Stimulated activated CD8-positive, alpha-beta memory T cell treated with anti-CD3 and anti-CD28 coated beads, Interleukin-7, amount 100 ng/mL, for 1 hour (primary cell): ENCODE measurements around the gene XK.
"Not testable (repeated sequence)": the region's sequence is repeated elsewhere in the genome, so short reads cannot be mapped to it uniquely, and the experiment has no call there.

Experiments
- DNase-seq, 2 donors: peaks; one replicate each; pipeline ENCODE4 v3.0.0-alpha.2; 2020; ENCODE audit warnings: low read depth in 2 of 2

The XK gene, protein sequence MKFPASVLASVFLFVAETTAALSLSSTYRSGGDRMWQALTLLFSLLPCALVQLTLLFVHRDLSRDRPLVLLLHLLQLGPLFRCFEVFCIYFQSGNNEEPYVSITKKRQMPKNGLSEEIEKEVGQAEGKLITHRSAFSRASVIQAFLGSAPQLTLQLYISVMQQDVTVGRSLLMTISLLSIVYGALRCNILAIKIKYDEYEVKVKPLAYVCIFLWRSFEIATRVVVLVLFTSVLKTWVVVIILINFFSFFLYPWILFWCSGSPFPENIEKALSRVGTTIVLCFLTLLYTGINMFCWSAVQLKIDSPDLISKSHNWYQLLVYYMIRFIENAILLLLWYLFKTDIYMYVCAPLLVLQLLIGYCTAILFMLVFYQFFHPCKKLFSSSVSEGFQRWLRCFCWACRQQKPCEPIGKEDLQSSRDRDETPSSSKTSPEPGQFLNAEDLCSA

DNA sequence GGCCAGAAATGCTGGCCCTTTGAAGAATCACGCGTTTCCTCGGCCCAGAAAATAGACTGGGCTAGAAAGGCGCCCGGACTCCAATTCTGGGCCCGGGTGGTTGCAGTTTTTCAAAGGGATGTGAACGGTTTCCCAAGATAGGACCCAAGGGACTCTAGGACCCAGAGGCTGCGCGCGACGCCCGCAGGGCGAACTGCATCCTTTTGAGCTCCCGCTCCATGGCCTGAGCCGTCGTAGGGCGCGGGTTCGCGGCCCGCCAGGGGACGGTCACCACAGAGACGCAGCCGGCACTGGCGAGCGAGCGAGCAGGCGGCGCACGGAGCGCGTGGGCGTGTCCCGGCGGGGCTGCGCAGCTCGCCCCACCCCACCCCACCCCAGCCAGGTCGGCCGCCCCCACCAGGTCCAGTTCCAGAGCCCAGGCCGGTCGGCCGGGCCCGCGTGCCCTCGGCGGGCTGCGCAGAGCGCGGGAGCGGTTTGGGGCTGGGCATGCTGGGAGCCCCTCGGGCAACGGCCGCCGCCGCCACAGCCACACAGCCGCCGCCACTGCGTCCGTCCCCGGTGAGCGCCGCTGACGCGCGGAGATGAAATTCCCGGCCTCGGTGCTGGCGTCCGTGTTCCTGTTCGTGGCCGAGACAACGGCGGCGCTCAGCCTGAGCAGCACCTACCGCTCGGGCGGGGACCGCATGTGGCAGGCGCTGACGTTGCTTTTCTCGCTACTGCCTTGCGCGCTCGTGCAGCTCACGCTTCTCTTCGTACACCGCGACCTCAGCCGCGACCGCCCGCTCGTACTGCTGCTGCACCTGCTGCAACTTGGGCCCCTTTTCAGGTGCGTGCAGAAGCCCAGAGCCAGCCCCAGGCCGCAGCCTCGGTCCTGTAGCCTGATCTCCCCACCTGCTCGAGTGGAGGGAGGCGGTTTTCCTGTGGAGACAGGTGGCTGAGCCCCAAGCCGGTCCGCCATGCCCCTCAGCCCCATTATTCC lies at the start of gene XK:
XK (plus strand) TSS at position 411 of the 979 bp plus-strand sequence; CDS start at position 582, 171 bp downstream.
- DNase-seq: no peak

DNA sequence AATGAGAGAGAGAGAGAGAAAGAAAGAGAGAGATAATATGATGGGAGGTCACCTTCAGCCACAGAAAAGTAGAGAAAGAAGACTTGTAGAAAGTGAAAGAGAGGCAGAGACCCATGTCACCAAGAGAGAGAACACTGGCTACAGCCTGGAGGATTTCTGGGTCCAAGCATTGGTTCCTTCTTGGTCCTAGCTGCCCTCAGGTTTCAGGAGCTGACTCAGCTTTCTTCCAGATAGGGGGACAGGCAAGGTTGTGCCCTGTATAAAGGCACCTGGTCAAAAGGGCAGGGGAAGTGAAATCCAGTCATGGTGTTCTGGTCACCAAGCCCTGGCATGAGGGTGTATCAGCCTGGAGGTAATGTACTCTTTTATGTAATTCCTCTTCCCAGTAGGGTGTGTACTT lies 47.5 kb upstream of the XK start:
- DNase-seq: no peak

- DNase-seq: no peak
Observed at GRCh38 chrX:37640142-37640541, 45.4 kb upstream of the XK start.

DNA sequence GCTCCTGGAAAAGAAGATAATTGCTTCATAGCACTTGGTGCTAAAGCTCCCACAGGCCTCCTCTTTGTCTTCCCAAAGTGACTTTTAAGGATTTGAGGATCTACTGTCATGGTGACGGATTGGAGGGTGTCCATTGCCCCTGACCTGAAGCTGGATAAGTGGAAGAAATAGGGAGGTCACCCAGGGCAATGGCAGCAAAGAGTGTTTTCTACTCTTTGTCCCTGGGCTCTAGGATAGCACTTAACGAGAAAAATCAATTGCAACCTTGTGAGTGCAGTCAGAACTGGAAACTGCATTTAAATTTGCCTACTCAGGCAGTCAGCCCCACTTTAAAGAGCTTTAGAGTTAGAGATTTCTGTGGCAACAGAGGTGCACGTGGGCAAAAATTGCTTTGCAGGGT lies 43.7 kb upstream of the XK start:
- DNase-seq: no peak

DNA sequence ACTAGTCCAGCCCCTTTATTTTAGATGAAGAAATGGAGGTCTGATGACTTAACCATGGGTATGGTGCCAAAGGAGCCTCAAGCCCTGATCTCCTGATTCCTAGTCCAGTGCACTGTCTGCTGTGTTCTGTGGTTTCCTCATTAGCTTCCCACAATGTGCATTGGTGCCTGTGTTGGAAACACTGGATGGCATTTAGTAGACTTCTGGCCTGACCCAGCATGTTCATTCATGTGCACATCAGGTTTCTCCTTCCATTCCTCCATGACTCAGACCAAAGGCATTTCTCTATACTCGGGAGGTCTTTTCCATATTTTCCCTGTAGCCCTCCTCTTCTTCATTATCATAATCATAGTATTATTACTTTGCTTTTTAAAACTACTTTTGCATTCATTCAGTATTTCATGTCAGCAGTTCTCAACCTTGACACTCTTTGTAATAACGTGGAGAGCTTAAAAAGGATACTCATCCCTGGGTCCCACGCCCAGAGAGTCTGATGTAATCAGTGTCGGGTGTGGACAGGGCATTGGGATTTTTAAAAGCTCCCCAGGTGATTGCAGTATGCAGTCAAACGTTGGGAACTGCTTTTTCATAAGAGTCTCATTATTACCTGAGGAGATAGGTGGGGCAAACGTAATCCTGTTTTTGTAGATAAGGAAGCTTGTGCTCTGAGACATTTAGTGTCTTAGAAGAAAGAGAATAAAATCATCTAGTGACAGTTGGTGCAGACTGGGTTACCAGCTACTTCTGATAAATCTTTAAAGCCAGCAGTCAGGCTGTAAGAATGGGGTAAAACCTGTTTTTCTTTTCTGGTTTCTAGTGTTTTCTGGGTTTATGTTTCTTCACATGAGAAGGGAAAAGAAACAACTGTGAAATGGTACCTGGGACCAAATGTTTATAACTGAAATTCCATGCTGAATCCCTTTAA lies 40.9 kb upstream of the XK start:
- DNase-seq: no peak

GRCh38 chrX:37646254-37646653 lies 39.3 kb upstream of the XK start:
- no peak for DNase-seq

DNA sequence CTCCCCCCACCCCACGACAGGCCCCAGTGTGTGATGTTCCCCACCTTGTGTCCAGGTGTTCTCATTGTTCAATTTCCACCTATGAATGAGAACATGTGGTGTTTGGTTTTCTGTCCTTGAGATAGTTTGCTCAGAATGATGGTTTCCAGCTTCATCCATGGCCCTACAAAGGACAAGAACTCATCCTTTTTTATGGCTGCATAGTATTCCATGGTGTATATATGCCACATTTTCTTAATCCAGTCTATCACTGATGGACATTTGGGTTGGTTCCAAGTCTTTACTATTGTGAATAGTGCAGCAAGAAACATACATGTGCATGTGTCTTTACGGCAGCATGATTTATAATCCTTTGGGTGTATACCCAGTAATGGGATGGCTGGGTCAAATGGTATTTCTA lies 34.7 kb upstream of the XK start:
- DNase-seq: not testable (repeated sequence)

- no peak for DNase-seq
Observed at GRCh38 chrX:37651921-37652452, 33.6 kb upstream of the XK start.

DNA sequence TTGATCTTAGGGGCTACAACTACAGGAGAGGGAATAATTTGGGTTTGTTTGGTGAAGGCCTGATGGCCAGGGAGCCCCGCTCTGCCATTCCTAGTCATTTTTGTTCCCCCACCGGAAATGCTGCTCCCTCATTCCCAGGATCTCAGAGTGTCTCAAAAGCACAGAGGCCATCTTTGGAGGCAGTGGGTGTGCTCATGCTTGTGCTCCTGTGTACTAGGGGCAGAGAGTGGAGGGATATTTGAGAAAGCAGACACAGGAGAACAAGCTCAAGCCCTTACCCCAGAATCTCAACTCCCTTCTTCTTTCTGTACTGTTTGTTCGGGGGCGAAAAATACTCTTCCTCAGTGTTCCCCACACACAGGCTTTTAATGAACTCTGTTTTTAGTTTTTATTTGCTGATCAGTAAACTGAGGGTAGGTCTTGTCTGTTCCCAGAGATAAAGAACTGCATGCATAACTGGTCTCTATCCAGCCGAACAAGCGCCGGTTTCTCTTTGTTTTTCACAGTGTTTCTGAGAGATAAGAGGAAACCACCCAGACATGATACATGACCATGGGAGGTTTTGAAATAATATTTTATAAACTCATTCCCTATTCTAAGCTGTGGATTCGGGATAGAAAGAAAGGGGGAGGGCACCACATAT lies 32.9 kb upstream of the XK start:
- no peak for DNase-seq

DNA sequence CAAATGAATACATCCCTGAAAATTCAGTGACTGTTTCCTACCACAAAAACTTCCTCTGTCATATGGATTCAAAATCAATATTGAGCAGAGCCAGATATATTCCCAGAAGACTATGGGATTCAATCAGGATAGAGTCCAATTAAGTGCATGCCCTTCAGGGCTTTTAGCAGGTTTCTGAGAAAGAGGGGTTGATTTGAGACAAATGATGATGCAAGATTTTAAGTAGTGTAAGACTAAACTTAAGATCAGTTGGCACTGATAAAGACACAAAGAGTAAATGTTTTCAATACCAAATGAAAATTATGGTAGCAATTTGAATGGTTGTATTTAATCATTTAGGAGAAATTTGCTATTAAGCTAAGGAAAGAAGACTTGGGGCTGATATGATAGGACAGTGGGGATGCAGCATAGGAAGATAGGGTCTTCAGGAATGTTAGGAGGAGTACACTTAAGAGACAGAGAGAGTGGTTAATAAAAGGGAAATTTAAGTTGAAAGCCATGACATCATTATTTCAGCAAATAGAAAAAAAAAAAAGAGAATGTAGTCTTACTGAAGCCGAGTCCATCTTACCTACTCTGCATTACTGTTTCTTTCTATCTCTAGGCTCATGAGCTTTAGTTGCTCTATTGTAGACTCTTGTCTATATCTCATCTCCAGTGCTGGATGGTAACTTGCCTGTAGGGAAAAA lies 32.0 kb upstream of the XK start:
- DNase-seq: no peak

DNA sequence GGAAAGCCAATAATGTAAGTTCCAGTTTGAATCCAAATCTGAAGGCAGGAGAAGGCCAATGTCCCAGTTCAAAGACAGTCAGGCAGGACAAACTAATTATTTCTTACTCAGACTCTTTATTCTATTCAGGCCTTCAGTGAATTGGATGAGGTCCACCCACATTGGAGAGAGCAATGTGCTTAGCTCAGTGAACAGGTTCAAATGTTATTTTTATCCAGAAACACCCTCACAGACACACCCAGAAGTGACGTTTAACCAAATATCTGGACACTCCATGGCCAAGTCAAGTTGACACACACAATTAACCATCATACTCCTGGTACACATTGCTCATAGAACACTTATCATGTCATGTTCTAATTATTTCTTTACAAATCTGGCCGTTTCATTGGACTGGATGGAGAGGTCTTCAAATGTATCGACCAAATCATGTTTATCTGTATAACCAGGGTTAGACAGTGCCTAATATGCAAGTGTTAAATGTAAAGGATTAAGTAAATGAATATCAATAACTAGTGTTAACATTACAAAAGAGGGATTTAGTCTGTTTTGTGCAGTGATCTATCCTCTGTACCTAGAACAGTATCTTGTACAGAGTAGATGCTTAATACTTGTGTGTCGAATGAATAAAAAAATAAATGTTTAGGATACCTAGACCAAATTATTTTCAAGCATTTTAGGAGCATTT lies 27.1 kb upstream of the XK start:
- no peak for DNase-seq

GRCh38 chrX:37659047-37659446 lies 26.5 kb upstream of the XK start:
- no peak for DNase-seq

DNA sequence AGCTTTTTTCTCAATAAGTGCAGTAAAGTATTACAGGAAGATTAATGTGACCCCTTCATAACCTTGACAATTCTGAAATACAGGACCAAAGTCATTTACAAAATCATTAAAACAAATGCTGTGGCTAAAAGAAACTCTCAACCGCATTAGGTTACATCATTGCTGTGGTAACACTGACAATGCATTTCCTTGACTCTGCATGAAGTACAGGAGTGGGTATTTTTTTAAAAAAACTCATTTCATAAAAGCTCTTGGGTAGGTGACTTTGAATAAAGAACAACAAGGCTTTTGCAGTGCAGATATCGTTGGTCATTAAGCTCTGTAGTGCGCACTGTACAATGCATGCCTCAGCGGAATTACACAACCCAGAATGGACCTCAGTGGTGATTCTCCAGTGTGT lies 23.4 kb upstream of the XK start:
- no peak for DNase-seq

DNA sequence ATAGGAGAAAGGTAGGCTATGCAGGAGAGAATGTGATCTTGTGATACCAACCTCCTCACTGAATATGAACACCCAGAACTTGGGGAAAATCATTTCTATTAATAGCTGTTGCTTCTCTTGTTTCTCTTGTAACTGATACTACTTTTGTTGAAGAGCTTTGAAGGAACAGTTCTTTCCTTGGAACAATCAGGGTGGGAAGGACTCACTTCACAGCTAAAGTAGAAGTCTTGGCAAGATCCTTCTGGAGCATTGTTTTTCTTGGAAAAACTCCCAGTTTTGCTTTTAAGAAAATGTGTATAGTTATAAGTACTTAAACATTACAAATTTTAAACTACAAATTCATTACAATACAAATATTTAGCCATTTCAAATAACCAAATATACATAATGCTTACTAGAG lies 19.1 kb upstream of the XK start:
- no peak for DNase-seq

DNA sequence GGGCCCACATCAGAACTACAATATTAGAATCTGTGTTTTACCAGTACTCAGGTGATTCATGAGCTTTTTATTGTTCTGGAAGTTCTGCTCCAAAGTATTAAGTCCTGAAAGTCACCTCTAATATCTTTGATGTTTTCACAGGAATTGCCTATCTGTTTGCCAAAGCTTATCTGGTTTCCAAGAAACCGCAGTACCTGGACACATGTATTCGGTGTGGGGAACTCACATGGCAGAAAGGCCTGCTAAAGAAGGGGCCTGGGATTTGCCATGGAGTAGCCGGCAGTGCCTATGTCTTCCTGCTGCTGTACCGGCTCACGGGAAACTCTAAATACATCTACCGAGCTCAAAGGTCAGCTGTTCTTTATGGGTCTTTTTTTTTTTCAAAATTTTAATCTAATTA lies 18.4 kb upstream of the XK start:
- DNase-seq: no peak

DNA sequence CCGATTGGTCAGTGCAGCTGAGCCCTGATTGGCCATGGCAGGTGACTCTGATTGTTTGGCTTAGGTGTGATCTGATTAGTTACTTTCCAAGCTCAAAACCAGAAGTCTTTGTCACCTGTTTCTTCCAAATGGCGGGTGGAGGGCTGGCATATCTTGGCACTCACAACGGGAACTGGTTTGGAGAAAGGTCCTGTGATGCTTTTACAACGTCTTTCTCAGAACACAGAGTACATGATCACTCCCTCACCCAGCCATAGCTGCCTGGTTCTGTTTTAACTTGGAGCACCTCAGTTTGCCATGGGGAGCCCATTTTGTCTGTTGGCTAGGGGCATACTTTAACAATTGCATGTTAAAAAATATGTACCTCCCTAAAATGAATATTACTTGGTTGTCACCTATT lies 13.0 kb upstream of the XK start:
- DNase-seq: no peak

DNA sequence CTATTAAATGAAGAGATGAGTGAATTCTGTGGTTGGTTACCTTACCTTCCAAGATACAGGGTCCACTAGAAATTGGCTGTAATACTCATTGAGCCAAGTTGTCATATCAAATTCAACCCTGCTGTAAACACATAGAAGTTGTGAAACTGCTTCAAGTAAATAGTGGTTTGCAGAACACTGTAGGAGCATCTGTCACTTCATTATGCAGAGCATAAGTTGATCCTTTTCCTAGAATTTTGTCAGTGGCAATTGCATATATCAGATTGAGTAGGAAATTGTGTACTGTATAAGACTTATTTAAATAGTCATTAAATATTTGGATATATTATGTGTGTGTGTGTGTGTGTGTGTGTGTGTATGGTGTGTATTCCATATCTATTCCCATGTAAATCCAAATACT lies 8.8 kb upstream of the XK start:
- no peak for DNase-seq

DNA sequence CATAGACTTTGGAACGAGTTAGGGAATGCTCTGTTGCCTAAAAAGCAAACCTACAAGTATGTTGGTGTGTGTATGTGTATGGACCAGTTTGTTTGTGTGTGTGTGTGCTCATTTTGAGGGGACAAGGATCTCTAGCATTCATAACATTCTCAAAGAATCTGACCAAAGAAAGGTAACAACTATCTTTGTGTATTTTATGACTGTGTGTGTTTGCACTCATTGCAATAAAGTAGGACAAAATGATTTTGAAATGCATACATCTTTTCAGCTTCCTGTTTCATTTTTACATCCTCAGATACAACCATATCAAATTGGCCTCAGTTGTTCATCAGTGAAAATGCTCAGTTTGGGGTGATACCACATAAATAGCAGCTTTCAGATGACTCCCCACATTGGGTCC lies 8.3 kb upstream of the XK start:
- DNase-seq: no peak

- no peak for DNase-seq
Observed at GRCh38 chrX:37677765-37678164, 7.8 kb upstream of the XK start.

- DNase-seq: no peak
Observed at GRCh38 chrX:37678574-37678973, 7.0 kb upstream of the XK start.
